ENCODE measurements around the gene PLXNB3.

DNA sequence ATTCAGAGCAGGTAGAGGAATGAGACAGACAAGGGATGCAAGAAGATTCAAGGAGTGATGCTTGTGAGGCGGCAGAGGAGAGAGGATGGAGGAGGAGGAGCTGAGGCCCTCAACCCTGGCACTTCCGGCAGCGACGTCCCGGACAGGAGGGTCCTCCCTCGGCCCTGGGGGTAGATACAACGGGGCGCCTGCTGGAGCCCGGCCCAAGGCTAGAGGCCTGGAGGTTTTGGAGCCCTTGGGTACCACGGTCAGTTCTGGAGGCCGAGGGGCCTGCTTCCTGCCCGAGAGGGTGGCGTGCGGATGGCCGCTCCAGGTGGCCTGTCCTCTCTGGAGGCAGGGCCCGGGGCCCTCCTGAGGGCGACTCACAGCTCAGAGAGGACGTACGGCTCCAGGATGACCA lies 43.9 kb downstream of the PLXNB3 start:
- TF ChIP-seq, protein P1, sequence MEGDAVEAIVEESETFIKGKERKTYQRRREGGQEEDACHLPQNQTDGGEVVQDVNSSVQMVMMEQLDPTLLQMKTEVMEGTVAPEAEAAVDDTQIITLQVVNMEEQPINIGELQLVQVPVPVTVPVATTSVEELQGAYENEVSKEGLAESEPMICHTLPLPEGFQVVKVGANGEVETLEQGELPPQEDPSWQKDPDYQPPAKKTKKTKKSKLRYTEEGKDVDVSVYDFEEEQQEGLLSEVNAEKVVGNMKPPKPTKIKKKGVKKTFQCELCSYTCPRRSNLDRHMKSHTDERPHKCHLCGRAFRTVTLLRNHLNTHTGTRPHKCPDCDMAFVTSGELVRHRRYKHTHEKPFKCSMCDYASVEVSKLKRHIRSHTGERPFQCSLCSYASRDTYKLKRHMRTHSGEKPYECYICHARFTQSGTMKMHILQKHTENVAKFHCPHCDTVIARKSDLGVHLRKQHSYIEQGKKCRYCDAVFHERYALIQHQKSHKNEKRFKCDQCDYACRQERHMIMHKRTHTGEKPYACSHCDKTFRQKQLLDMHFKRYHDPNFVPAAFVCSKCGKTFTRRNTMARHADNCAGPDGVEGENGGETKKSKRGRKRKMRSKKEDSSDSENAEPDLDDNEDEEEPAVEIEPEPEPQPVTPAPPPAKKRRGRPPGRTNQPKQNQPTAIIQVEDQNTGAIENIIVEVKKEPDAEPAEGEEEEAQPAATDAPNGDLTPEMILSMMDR (IDR thresholded peaks at IDR 0.05): no peak
- no peak for TF ChIP-seq POLR2A (IDR thresholded peaks at IDR 0.05)
- no peak for TF ChIP-seq POLR2AphosphoS5 (IDR thresholded peaks at IDR 0.05)
- no peak for TF ChIP-seq EP300 (IDR thresholded peaks at IDR 0.05)
